Measurements from ENCODE around the gene ZNF549.

Gene ZNF549

DNA sequence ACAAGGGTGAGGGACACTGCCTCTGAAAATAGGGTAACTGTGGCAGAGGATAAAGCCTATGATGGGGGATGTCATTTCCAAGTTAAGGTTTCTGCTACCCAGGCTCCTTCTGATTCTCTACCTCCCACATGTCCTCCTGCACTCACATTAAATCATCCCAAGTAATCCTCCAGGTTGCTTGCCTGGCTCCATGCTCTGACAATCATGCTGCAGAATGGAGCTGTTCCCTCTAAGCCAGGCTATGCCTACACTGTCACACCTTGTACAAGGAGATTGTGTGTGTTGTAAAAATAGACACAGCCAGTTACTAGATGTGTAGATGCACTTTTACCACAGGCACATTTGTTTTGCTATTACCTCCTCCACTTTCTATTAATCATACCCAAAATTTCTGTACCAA is 43.6 kb downstream of the ZNF549 start:
- no peak for DNase-seq

DNA sequence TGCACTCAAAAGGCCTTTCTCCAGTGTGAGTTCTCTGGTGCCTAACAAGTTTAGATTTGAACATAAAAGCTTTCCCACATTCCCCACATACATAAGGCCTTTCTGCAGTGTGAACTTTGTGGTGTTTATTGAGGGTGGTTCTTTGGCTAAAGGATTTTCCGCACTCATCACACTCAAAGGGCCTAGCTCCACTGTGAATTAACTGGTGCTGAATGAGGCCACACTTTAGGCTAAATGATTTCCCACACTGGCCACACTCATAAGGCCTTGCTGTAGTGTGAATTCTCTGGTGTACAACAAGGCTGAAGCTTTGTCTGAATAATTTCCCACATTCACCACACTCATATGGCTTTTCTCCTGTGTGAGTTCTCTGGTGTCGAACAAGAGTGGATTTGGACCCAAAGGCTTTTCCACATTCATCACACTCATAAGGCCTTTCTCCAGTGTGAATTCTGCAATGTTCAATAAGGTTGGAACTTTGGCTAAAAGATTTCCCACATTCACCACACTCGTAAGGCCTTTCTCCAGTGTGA is 45.3 kb downstream of the ZNF549 start:
- no peak for DNase-seq

GRCh38 chr19:57576661-57577060 is 49.5 kb downstream of the ZNF549 start:
- no peak for DNase-seq

DNA sequence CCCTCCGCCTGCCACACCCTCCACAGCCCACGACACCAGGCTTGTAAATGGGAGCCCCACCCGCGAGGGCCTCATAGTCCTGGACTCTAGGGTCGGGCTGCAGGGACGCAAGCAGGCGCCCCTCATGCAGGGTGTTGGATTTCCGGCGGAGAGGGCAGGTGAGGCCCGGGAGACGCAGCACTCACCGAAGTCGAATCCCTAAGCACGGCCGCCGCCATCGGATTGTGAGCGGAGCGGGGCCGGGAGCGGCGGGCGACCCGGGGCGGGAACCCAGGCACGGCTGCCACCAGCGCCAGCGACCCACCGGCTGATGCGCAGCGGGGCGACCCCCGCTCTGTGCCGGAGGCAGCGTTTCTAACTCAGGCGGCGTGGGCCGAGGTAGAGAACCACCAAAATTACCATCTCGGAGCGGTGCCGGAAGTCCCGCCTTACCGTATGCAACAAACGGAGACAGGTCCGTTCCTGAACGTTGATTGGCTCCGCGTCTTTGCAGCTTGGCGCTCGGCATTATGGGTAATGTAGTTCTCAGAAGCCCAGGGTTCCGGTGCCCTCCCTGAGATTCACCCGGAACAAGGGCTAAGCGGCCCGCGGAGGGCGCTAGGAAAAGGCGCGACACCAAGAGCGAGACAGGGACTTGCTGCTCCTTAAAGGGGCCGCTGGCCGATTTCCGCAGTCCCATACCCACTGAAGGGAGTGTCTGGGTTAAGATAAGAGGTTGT is 51.5 kb downstream of the ZNF549 start, which contains the start of gene ZNF416:
ZNF416 (minus strand) TSS at position 425 of the 719 bp plus-strand sequence; CDS start at position 218, 207 bp downstream.
- peak; percentile 99 for DNase-seq

- no peak for DNase-seq
Observed at GRCh38 chr19:57583104-57583520, 56.0 kb downstream of the ZNF549 start.

GRCh38 chr19:57583521-57584416 is 56.6 kb downstream of the ZNF549 start, which contains the start of gene ZIK1:
Gene ZIK1 (plus strand): TSS chr19:57584145. CDS start chr19:57584357, 212 bp downstream.
- DNase-seq = peak; percentile 6

DNA sequence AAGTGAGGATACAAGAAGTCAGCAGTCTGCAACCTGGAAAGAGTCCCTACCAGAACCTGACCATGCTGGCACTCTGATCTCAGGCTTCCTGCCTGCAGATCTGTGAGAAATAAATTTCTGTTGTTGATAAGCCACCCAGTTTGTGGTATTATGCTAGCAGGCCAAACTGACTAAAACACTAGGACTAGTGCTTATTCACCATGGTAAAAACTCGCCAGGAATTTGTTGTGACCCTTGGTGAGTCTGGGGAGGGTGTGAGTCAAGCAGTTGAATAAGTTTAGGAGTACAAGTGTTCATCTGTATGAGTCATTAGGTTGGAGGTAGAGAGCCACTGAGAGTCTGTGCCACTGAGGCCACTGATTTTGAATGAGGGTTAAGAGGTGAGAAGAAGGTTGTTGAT is 60.4 kb downstream of the ZNF549 start:
- DNase-seq = no peak

DNA sequence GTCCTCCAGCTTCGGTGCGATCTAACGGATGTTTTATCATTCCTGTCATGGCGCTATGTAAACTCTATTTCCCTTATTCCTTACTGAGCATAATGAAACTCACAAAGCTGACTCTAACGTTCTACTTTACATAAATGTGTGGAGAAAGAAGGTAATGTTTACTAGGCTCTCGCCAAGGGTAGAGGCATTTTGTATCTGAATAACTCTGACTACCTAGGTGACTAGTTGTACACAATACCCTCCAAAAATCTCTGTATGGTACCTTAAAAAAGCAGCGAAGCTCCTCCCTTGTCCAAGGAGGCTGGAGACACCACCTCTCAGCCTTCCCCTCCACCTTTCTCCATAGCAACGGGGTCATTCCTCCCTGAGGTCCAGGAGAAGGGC is 72.2 kb downstream of the ZNF549 start:
- no peak for DNase-seq

DNA sequence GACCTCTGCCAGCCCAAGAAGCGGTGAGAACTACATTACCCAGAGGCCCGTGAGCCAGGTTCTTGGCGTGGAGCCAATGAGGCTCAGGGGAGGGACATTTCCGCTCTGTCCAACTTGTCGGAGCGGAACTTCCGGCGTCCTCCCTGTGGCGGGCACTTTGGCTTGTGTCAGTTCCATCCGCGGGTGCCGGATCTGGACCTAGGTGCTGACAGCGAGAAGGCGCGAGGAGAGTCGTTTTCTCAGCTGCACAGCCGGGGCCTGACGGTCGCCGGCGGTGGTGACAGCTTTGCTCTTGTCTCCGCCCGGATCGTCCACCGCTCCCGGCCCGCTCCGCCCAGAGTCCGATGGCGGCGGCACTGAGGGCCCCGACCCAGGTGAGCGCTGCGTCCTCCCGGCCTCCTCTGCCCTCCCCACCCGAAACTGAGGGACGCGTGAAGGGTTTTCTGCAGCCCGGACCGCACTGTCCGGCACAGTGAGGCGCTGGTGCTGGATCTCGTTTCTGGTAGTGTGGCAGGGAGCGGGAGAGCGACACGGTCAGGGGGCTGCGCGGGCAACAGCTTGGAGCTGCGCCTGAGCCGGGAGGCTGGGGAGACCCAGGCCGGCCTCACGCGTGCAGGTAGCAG is 72.7 kb downstream of the ZNF549 start, which contains the start of gene ZNF530:
ZNF530 (plus strand) TSS at position 125 of the 623 bp plus-strand sequence. CDS start 4,461 bp downstream, outside the sequence.
- DNase-seq = peak; percentile 92

GRCh38 chr19:57606931-57607330 is 79.8 kb downstream of the ZNF549 start:
- DNase-seq = no peak
